WTC11 (cell line): ENCODE results near the gene ARHGAP42. TPM values are rescaled to one million over a fixed set of nuclear protein-coding genes. Genes with fewer than 3 reads are reported as not detected.

Experiments
- ATAC-seq: fragments of 200-7000 bp; cut with Tn5 transposase; 2 replicates; pipeline ENCODE4 v1.10.0; 2021; ENCODE audit warnings: mild to moderate bottlenecking, moderate library complexity
- CTCF ChIA-PET: fragments of 300-600 bp; sonication (Branson Sonifier 250); formaldehyde crosslinking; loops from one replicate; lab custom pipeline; 2021; ENCODE audit warnings: antibody characterized with exemption; lab: Charles Lee
- POLR2A ChIA-PET: fragments of 350-600 bp; sonication (Branson Sonifier 250); formaldehyde crosslinking; loops from one replicate; lab custom pipeline; 2021; ENCODE audit warnings: antibody characterized with exemption; lab: Charles Lee
- DNase-seq: peaks from one replicate; pipeline ENCODE4 v3.0.0; 2021; ENCODE audit warnings: low spot score
- H3K27ac Mint-ChIP-seq: 2 replicates; pipeline ENCODE4 v1.8.0; 2021; ENCODE audit warnings: mixed read lengths
- H3K27me3 Mint-ChIP-seq: 2 replicates; pipeline ENCODE4 v1.8.0; 2021; ENCODE audit warnings: low read depth, mild to moderate bottlenecking, moderate library complexity, mixed read lengths
- H3K36me3 Mint-ChIP-seq: 2 replicates; pipeline ENCODE4 v1.8.0; 2021; ENCODE audit warnings: mixed read lengths
- H3K4me1 Mint-ChIP-seq: 2 replicates; pipeline ENCODE4 v1.8.0; 2022; ENCODE audit warnings: mixed read lengths
- H3K4me3 Mint-ChIP-seq: 2 replicates; pipeline ENCODE4 v1.8.0; 2021; ENCODE audit warnings: mild to moderate bottlenecking, moderate library complexity, mixed read lengths
- H3K9me3 Mint-ChIP-seq: 2 replicates; pipeline ENCODE4 v1.8.0; 2021; ENCODE audit warnings: mixed read lengths
- AFF4 ChIP-seq: sonication (generic); formaldehyde crosslinking; IDR thresholded peaks from 2 replicates; pipeline ENCODE4 v1.8.1; 2023; ENCODE audit warnings: mild to moderate bottlenecking, missing genetic modification reagents, borderline replicate concordance
- CDX4 ChIP-seq: fragments of 250-450 bp; sonication (Bioruptor Pico); IDR thresholded peaks from 2 replicates; pipeline ENCODE4 v1.9.0; 2021; ENCODE audit warnings: moderate library complexity, mild to moderate bottlenecking, inconsistent platforms, borderline replicate concordance
- CREM ChIP-seq: sonication (generic); formaldehyde crosslinking; IDR thresholded peaks from 2 replicates; pipeline ENCODE4 v1.8.1; 2022; ENCODE audit warnings: mild to moderate bottlenecking, missing genetic modification reagents, moderate library complexity
- E2F5 ChIP-seq: sonication (generic); formaldehyde crosslinking; IDR thresholded peaks from 2 replicates; pipeline ENCODE4 v1.8.1; 2022; ENCODE audit warnings: mild to moderate bottlenecking, moderate library complexity, missing genetic modification reagents
- EMX1 ChIP-seq: fragments of 250-450 bp; sonication (Bioruptor Pico); IDR thresholded peaks from 2 replicates; pipeline ENCODE4 v1.8.0; 2021; ENCODE audit warnings: mild to moderate bottlenecking
- FOXP1 ChIP-seq: sonication (generic); formaldehyde crosslinking; IDR thresholded peaks from 2 replicates; pipeline ENCODE4 v1.8.0; 2022; ENCODE audit warnings: missing genetic modification reagents, mild to moderate bottlenecking, moderate library complexity, borderline replicate concordance
- MAX ChIP-seq: sonication (generic); formaldehyde crosslinking; IDR thresholded peaks from 2 replicates; pipeline ENCODE4 v1.8.0; 2022; ENCODE audit warnings: mild to moderate bottlenecking, missing genetic modification reagents
- MXD4 ChIP-seq: fragments of 250-450 bp; sonication (Bioruptor Pico); IDR thresholded peaks from 2 replicates; pipeline ENCODE4 v1.8.0; 2021; ENCODE audit warnings: mild to moderate bottlenecking, moderate library complexity, borderline replicate concordance
- PRRX2 ChIP-seq: fragments of 250-450 bp; sonication (Bioruptor Pico); IDR thresholded peaks from 2 replicates; pipeline ENCODE4 v1.8.0; 2021; ENCODE audit warnings: mild to moderate bottlenecking
- TCF7 ChIP-seq: sonication (generic); formaldehyde crosslinking; IDR thresholded peaks from 2 replicates; pipeline ENCODE4 v1.8.0; 2022; ENCODE audit warnings: mild to moderate bottlenecking, low read depth, missing genetic modification reagents, moderate library complexity
- ZBTB21 ChIP-seq: sonication (generic); formaldehyde crosslinking; IDR thresholded peaks from 2 replicates; pipeline ENCODE4 v1.8.1; 2023; ENCODE audit warnings: mild to moderate bottlenecking, missing genetic modification reagents, borderline replicate concordance
- ZBTB43 ChIP-seq: sonication (generic); formaldehyde crosslinking; IDR thresholded peaks from 2 replicates; pipeline ENCODE4 v1.8.1; 2023; ENCODE audit warnings: mild to moderate bottlenecking, missing genetic modification reagents
- ZNF138 ChIP-seq: sonication (generic); formaldehyde crosslinking; conservative IDR thresholded peaks from 2 replicates; pipeline ENCODE4 v1.8.1; 2022; ENCODE audit warnings: mild to moderate bottlenecking, moderate library complexity, missing genetic modification reagents
- ZNF232 ChIP-seq: sonication (generic); formaldehyde crosslinking; IDR thresholded peaks from 2 replicates; pipeline ENCODE4 v1.8.0; 2022; ENCODE audit warnings: mild to moderate bottlenecking, missing genetic modification reagents
- ZNF317 ChIP-seq: sonication (generic); formaldehyde crosslinking; IDR thresholded peaks from 2 replicates; pipeline ENCODE4 v1.8.1; 2023; ENCODE audit warnings: low read depth, mild to moderate bottlenecking, moderate library complexity, missing genetic modification reagents, borderline replicate concordance
- ZNF423 ChIP-seq: fragments of 250-450 bp; sonication (Bioruptor Pico); IDR thresholded peaks from 2 replicates; pipeline ENCODE4 v2.1.2; 2022; ENCODE audit warnings: mild to moderate bottlenecking, moderate library complexity
- ZNF512 ChIP-seq: sonication (generic); formaldehyde crosslinking; IDR thresholded peaks from 2 replicates; pipeline ENCODE4 v1.8.1; 2022; ENCODE audit warnings: missing genetic modification reagents, borderline replicate concordance
- total RNA-seq: library from RNA; stranded (reverse); gene quantifications from 3 replicates; pipeline ENCODE4 v1.2.3, GENCODE V29; 2021

Gene ARHGAP42
- total RNA-seq, 1 experiment from 2014 or later, result 32.5 TPM

- TF ChIP-seq E2F5 (no peak), PRRX2 (CRISPR knock-in tag) (no peak), ZNF317 (no peak)
- no peak overlapping the region for H3K4me3 Mint-ChIP-seq
- peaks cover 14% of the 10 kb centered on the region; the same call in 1 of the 2 replicates for H3K9me3 Mint-ChIP-seq
- no peaks in the 10 kb centered on the region for H3K36me3 Mint-ChIP-seq
- ATAC-seq, result no peak
- CTCF ChIA-PET, result interaction anchor here (0.6 kb wide), 1 partner anchor 69 kb away, joined by 3 read pairs; no protein-coding TSS in a partner anchor
- no peak overlapping the region for H3K27ac Mint-ChIP-seq
- DNase-seq, result no peak
- H3K4me1 Mint-ChIP-seq, result peaks cover 22% of the 10 kb centered on the region
- POLR2A ChIA-PET, result no interaction called here
- no peaks in the 10 kb centered on the region for H3K27me3 Mint-ChIP-seq
Measured at GRCh38 chr11:100815787-100816330, 128.8 kb downstream of the ARHGAP42 start.

GRCh38 chr11:100816823-100817222 lies 129.7 kb downstream of the ARHGAP42 start:
- DNase-seq (no peak), ATAC-seq (no peak)
- POLR2A ChIA-PET, result no interaction called here
- CTCF ChIA-PET, result interaction anchor here (0.6 to 1.5 kb wide), 2 partner anchors 12 to 70 kb away, joined by 3 to 9 read pairs; no protein-coding TSS in a partner anchor
- TF ChIP-seq ZNF423 (CRISPR knock-in tag), result no peak
- TF ChIP-seq TCF7 (CRISPR knock-in tag), result no peak
- TF ChIP-seq ZNF232 (CRISPR knock-in tag), result no peak
- TF ChIP-seq AFF4 (CRISPR knock-in tag), result no peak
- TF ChIP-seq CREM (CRISPR knock-in tag), result no peak
- TF ChIP-seq ZNF138 (CRISPR knock-in tag), result no peak
- H3K36me3 Mint-ChIP-seq, result no peaks in the 10 kb centered on the region
- no peak overlapping the region for H3K4me3 Mint-ChIP-seq
- H3K27ac Mint-ChIP-seq, result no peak overlapping the region
- H3K4me1 Mint-ChIP-seq, result peaks cover 31% of the 10 kb centered on the region
- no peaks in the 10 kb centered on the region for H3K27me3 Mint-ChIP-seq
- H3K9me3 Mint-ChIP-seq, result peaks cover 14% of the 10 kb centered on the region; the same call in 1 of the 2 replicates

- Mint-ChIP-seq H3K9me3 (peaks cover 14% of the 10 kb centered on the region; the same call in 1 of the 2 replicates), H3K27ac (no peak overlapping the region), H3K4me1 (peaks cover 30% of the 10 kb centered on the region), H3K36me3 (no peaks in the 10 kb centered on the region), H3K27me3 (no peaks in the 10 kb centered on the region), H3K4me3 (no peak overlapping the region)
- POLR2A ChIA-PET, result no interaction called here
- CTCF ChIA-PET, result interaction anchor here (1.5 kb wide), 1 partner anchor 11 kb away, joined by 9 read pairs; no protein-coding TSS in a partner anchor
- DNase-seq, result no peak
- ATAC-seq, result no peak
- no peak for TF ChIP-seq MAX (CRISPR knock-in tag)
- no peak for TF ChIP-seq AFF4 (CRISPR knock-in tag)
- no peak for TF ChIP-seq CREM (CRISPR knock-in tag)
- no peak for TF ChIP-seq ZBTB43 (CRISPR knock-in tag)
- TF ChIP-seq ZNF512 (CRISPR knock-in tag), result no peak
- no peak for TF ChIP-seq EMX1 (CRISPR knock-in tag)
- no peak for TF ChIP-seq MXD4 (CRISPR knock-in tag)
- TF ChIP-seq FOXP1, result no peak
- TF ChIP-seq ZBTB21 (CRISPR knock-in tag), result no peak
- no peak for TF ChIP-seq CDX4 (CRISPR knock-in tag)
Measured at GRCh38 chr11:100817620-100818019, 130.5 kb downstream of the ARHGAP42 start.
